HCT116 (cell line): ENCODE data around the gene PRSS2.

Source experiments
- CTCF ChIP-seq, 3 experiments: fragments of 200-600 bp in 1 of 3; sonication (generic) in 1 of 3; IDR thresholded peaks in 2 of 3; conservative IDR thresholded peaks in 1 of 3; 2 replicates each; pipeline ENCODE4 v1.5.1; 2012 to 2017; ENCODE audit warnings: low read depth in 2 of 3, low read length in 2 of 3, antibody characterized with exemption in 1 of 3, borderline replicate concordance in 1 of 3, control low read depth in 1 of 3, mild to moderate bottlenecking in 1 of 3, mixed read lengths in 1 of 3, mixed run types in 1 of 3, moderate library complexity in 1 of 3; ENCODE audit not compliant: insufficient read depth in 1 of 3
- EZH2phosphoT487 ChIP-seq: fragments of 200-600 bp; IDR thresholded peaks from 2 replicates; pipeline ENCODE4 v1.6.1; 2018; ENCODE audit warnings: antibody characterized with exemption, borderline replicate concordance
- MAX ChIP-seq: IDR thresholded peaks from 2 replicates; pipeline ENCODE4 v1.6.1; 2012
- POLR2A ChIP-seq: IDR thresholded peaks from 2 replicates; pipeline ENCODE4 v1.7.0; 2011; ENCODE audit warnings: borderline replicate concordance; ENCODE audit not compliant: insufficient read depth, insufficient read length; ENCODE audit errors: extremely low read depth
- RAD21 ChIP-seq: IDR thresholded peaks from 2 replicates; pipeline ENCODE4 v1.6.1; 2012; ENCODE audit warnings: low read depth, mild to moderate bottlenecking
- SP1 ChIP-seq: IDR thresholded peaks from 2 replicates; pipeline ENCODE4 v1.6.1; 2012; ENCODE audit warnings: low read depth

GRCh38 chr7:142805350-142806021 lies 34.7 kb downstream of the PRSS2 start:
- no peak for TF ChIP-seq SP1
- TF ChIP-seq CTCF (IDR thresholded peaks at IDR 0.05 in 2 of 3, conservative IDR thresholded peaks at IDR 0.05 in 1 of 3; ENCODE audit: borderline replicate concordance in 1 of 3, insufficient read depth in 1 of 3, low read depth in 2 of 3, low read length in 2 of 3) = no peak
- no peak for TF ChIP-seq MAX
- TF ChIP-seq POLR2A = no peak
- TF ChIP-seq RAD21 = no peak
- TF ChIP-seq EZH2phosphoT487 = no peak
